Measurements from ENCODE around the gene SETD1B. TPM values are rescaled to one million over a fixed set of nuclear protein-coding genes. Genes with fewer than 3 reads are reported as not detected.

Gene SETD1B
- total and polyA plus RNA-seq, 2 donors (not counting 3 experiments of a cell fraction or from before 2014, with no cell fraction given), result 2.6 to 27.0 TPM

- intact Hi-C loops (cut with micrococcal nuclease), result no loop called here
- H3K79me2 ChIP-seq (ENCODE audit: control insufficient read depth, insufficient read depth, low read length), result peaks cover 57% of the 10 kb centered on the region
- FAIRE-seq (no peak), DNase-seq (ENCODE audit: low read depth, low spot score) (peak; percentile 53)
- peak overlapping the region; percentile 87 for H3K4me2 ChIP-seq (ENCODE audit: insufficient read depth, low read length)
- peak overlapping the region; percentile 13 to 81 (median 79) for H3K4me3 ChIP-seq (replicated peaks in 1 of 3; ENCODE audit: insufficient read depth in 1 of 3, low read depth in 1 of 3, low read length in 3 of 3)
- no peaks in the 10 kb centered on the region for H3K27me3 ChIP-seq (ENCODE audit: control insufficient read depth in 2 of 2, insufficient read depth in 2 of 2, low read length in 2 of 2)
- TSS peak; percentile 65 for BruUV-seq (replicated peaks)
- H3K36me3 ChIP-seq (ENCODE audit: control insufficient read depth in 2 of 2, extremely low read depth in 1 of 2, insufficient read depth in 2 of 2, low read length in 2 of 2), result peaks cover 2 to 10% of the 10 kb centered on the region in 2 experiments
- dilution Hi-C loops (cut with MboI; ENCODE audit: extremely low pct_ligation_motif_present, low sequenced_read_pairs), result no loop called here
- peak overlapping the region; percentile 93 for H3K27ac ChIP-seq (ENCODE audit: insufficient read depth, low read depth, low read length)
- H3K9me3 ChIP-seq (replicated peaks; ENCODE audit: control insufficient read depth, insufficient read depth, low read length), result no peaks in the 10 kb centered on the region
- no peak for TF ChIP-seq GATA2 (IDR thresholded peaks at IDR 0.05; ENCODE audit: insufficient read depth, insufficient read length, low read depth, low read length)
- peak; percentile 79 for TF ChIP-seq POLR2AphosphoS5 (IDR thresholded peaks at IDR 0.05; ENCODE audit: insufficient read depth, low read depth, low read length)
- no peak for TF ChIP-seq MYC (IDR thresholded peaks at IDR 0.05; ENCODE audit: low read depth, low read length)
- TF ChIP-seq FOS (IDR thresholded peaks at IDR 0.05; ENCODE audit: borderline replicate concordance, insufficient read depth, low read length), result no peak
- TF ChIP-seq POLR2A (IDR thresholded peaks at IDR 0.05; ENCODE audit: low read depth, low read length), result peak; percentile 83
- TF ChIP-seq CTCF (IDR thresholded peaks at IDR 0.05; ENCODE audit: extremely low read depth in 1 of 2, insufficient read depth in 1 of 2, low read depth in 1 of 2, low read length in 2 of 2), result no peak
- TF ChIP-seq, protein P1, sequence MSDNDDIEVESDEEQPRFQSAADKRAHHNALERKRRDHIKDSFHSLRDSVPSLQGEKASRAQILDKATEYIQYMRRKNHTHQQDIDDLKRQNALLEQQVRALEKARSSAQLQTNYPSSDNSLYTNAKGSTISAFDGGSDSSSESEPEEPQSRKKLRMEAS (IDR thresholded peaks at IDR 0.05; ENCODE audit: insufficient read depth, insufficient read length), result no peak
- TF ChIP-seq EZH2 (IDR thresholded peaks at IDR 0.05; ENCODE audit: borderline replicate concordance, low read depth, low read length, severe bottlenecking), result no peak
- no peak for TF ChIP-seq JUN (IDR thresholded peaks at IDR 0.05; ENCODE audit: borderline replicate concordance, insufficient read depth, insufficient read length, low read depth)
- H4K20me1 ChIP-seq (replicated peaks; ENCODE audit: control insufficient read depth, extremely low read depth, insufficient read depth, low read length), result no peaks in the 10 kb centered on the region
- CTCF ChIA-PET, result interaction anchor here (1.5 to 12.7 kb wide), 3 partner anchors 7 to 88 kb away, joined by 4 to 774 read pairs (median 7); partner anchors contain the start of genes PSMD9 and SETD1B
- H3K9ac ChIP-seq (replicated peaks; ENCODE audit: extremely low read depth, insufficient read depth, low read length), result peak overlapping the region; percentile 98
- peaks cover 37% of the 10 kb centered on the region for H3K4me1 ChIP-seq (ENCODE audit: control insufficient read depth, extremely low read depth, insufficient read depth, low read length)
- POLR2A ChIA-PET, result interaction anchor here (0.6 to 3.3 kb wide), 3 partner anchors 10 to 425 kb away, joined by 3 to 20 read pairs (median 4); no protein-coding TSS in a partner anchor
- H2AFZ ChIP-seq (ENCODE audit: low read depth, low read length), result no peak overlapping the region
- no peaks in the 10 kb centered on the region for H3K9me1 ChIP-seq (replicated peaks; ENCODE audit: control insufficient read depth, extremely low read depth, insufficient read depth, low read length)
These were observed 2.9 kb upstream of the SETD1B start for GRCh38 chr12:121800694-121801594.

Data from endothelial cell of umbilical vein (primary cell).